SK-N-SH (cell line): ENCODE results near the gene GNAL.

Source experiments
- EZH2phosphoT487 ChIP-seq: fragments of 200-600 bp; sonication (generic); IDR thresholded peaks from 2 replicates; pipeline ENCODE4 v1.6.1; 2017; ENCODE audit warnings: low read depth, mixed run types, mild to moderate bottlenecking, antibody characterized with exemption, moderate library complexity, borderline replicate concordance
- FOXJ3 ChIP-seq: sonication (generic); formaldehyde crosslinking; IDR thresholded peaks from 2 replicates; pipeline ENCODE4 v1.5.1; 2020; ENCODE audit warnings: mild to moderate bottlenecking, missing genetic modification reagents
- FOXM1 ChIP-seq: IDR thresholded peaks from 2 replicates; pipeline ENCODE4 v1.4.0; 2012; ENCODE audit warnings: low read depth, mild to moderate bottlenecking
- JUND ChIP-seq: IDR thresholded peaks from 2 replicates; pipeline ENCODE4 v1.4.0; 2012
- RXRA ChIP-seq: IDR thresholded peaks from 2 replicates; pipeline ENCODE4 v1.4.0; 2012; ENCODE audit warnings: low read depth, mild to moderate bottlenecking, borderline replicate concordance
- TCF12 ChIP-seq: IDR thresholded peaks from 2 replicates; pipeline ENCODE4 v1.4.0; 2012
- TEAD4 ChIP-seq: IDR thresholded peaks from 2 replicates; pipeline ENCODE4 v1.4.0; 2012; ENCODE audit warnings: mild to moderate bottlenecking, borderline replicate concordance; ENCODE audit not compliant: insufficient read depth
- TF ChIP-seq, protein P1 (sequence below): fragments of 200-600 bp; sonication (generic); IDR thresholded peaks from 2 replicates; pipeline ENCODE4 v1.6.1; 2017; ENCODE audit warnings: antibody characterized with exemption, mild to moderate bottlenecking, moderate library complexity

DNA sequence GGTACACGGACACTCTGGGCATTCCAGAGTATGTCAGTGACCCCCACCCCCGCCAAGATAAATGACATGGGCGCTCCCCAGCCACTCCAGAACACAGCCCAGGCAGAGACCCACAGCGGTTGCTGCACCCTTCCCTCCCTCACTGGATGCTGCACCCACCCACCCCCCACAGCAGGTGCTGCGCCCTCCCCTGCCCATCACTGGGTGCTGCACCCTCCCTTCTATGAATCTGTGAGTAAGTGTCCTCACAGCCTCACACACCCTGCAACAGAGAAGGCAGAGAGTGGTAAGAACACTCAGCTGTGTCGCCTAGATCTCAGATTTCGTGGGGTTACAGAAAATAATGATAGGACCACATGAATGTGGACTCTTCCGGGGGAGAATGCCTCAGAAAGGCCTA lies 185.6 kb downstream of the GNAL start:
- TF ChIP-seq TCF12 (no peak), JUND (no peak), RXRA (no peak), TEAD4 (no peak), EZH2phosphoT487 (no peak), FOXM1 (no peak), FOXJ3 (CRISPR knock-in tag) (no peak)
- TF ChIP-seq, protein P1, sequence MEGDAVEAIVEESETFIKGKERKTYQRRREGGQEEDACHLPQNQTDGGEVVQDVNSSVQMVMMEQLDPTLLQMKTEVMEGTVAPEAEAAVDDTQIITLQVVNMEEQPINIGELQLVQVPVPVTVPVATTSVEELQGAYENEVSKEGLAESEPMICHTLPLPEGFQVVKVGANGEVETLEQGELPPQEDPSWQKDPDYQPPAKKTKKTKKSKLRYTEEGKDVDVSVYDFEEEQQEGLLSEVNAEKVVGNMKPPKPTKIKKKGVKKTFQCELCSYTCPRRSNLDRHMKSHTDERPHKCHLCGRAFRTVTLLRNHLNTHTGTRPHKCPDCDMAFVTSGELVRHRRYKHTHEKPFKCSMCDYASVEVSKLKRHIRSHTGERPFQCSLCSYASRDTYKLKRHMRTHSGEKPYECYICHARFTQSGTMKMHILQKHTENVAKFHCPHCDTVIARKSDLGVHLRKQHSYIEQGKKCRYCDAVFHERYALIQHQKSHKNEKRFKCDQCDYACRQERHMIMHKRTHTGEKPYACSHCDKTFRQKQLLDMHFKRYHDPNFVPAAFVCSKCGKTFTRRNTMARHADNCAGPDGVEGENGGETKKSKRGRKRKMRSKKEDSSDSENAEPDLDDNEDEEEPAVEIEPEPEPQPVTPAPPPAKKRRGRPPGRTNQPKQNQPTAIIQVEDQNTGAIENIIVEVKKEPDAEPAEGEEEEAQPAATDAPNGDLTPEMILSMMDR = peak; percentile 10; the same call in 1 of the 2 replicates
